ENCODE measurements around the gene GGCT. TPM values are rescaled to one million over a fixed set of nuclear protein-coding genes. Genes with fewer than 3 reads are reported as not detected.

Gene GGCT
- total RNA-seq, 4 donors from 2014 or later: 7.4 to 20.0 (median 12.8) TPM

DNA sequence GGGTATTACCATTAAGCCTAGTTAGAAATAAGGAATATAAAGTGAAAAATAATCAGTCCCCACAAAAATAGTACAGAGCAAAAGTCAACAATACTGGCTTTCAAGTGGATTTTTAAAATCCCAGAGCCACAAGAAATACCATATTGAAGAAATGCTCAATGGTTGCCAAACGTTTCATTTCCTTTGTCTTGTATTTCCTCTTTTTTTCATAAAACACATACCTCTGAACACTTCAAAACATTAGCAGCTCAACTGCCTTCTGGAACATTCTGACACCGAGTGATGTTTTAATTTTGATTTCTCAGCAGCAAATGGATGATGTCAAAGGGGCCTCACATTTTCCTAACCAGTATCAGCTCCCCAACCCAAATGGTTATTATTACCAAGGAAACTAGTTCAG is 36.6 kb downstream of the GGCT start:
- Histone ChIP-seq H3K4me3 (no peak overlapping the region), H3K9me3 (no peaks in the 10 kb centered on the region), H3K27ac (peak overlapping the region; percentile 65 to 76 (median 70)), H3K27me3 (no peaks in the 10 kb centered on the region), H3K4me1 (peaks cover 49 to 68% of the 10 kb centered on the region in 2 donors), H3K36me3 (no peaks in the 10 kb centered on the region)
- ATAC-seq (no peak), DNase-seq (no peak)
- in situ Hi-C loops (cut with MboI; ENCODE audit: low sequenced_read_pairs in 4 of 4) (no loop called here), intact Hi-C loops (cut with DNase I; ENCODE audit: low total_unique reads) (no loop called here)
- no peak for TF ChIP-seq CTCF (IDR thresholded peaks at IDR 0.05 in 4 of 5, conservative IDR thresholded peaks at IDR 0.05 in 1 of 5)
- TF ChIP-seq POLR2A (IDR thresholded peaks at IDR 0.05): no peak

- TF ChIP-seq POLR2A (IDR thresholded peaks at IDR 0.05) (no peak), CTCF (IDR thresholded peaks at IDR 0.05 in 4 of 5, conservative IDR thresholded peaks at IDR 0.05 in 1 of 5) (no peak)
- intact Hi-C loops (cut with DNase I; ENCODE audit: low total_unique reads): no loop called here
- H3K4me1 ChIP-seq: peaks cover 52 to 64% of the 10 kb centered on the region in 2 donors
- DNase-seq: no peak
- no peaks in the 10 kb centered on the region for H3K27me3 ChIP-seq
- in situ Hi-C loops (cut with MboI; ENCODE audit: low sequenced_read_pairs in 4 of 4): no loop called here
- no peaks in the 10 kb centered on the region for H3K9me3 ChIP-seq
- H3K36me3 ChIP-seq: no peaks in the 10 kb centered on the region
- ATAC-seq: no peak
- no peak overlapping the region for H3K27ac ChIP-seq
- H3K4me3 ChIP-seq: no peak overlapping the region
Observed at GRCh38 chr7:30467271-30467670, 37.4 kb downstream of the GGCT start.

DNA sequence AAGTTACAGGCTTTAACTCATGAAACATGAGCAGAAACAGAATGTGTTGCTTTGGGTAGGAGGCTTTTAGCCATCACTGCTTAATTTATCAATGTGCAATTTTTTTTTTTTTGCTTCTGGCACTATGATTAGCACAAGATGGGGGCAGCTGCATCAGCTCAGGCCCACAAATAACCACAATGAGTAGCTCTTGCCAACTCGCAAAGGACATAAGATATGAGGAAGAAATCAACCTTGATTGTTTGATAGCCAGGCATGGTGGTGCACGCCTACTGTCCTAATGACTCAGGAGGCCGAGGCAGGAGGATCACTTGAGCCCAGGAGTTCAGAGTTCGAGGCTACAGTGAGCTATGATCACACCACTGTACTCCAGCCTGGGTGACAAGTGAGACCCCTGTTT is 38.4 kb downstream of the GGCT start:
- ATAC-seq (no peak), DNase-seq (no peak)
- Histone ChIP-seq H3K27ac (no peak overlapping the region), H3K4me1 (peaks cover 42 to 56% of the 10 kb centered on the region in 2 donors), H3K4me3 (no peak overlapping the region), H3K36me3 (no peaks in the 10 kb centered on the region), H3K27me3 (no peaks in the 10 kb centered on the region), H3K9me3 (no peaks in the 10 kb centered on the region)
- TF ChIP-seq POLR2A (IDR thresholded peaks at IDR 0.05) (no peak), CTCF (IDR thresholded peaks at IDR 0.05 in 4 of 5, conservative IDR thresholded peaks at IDR 0.05 in 1 of 5) (no peak)
- in situ Hi-C loops (cut with MboI; ENCODE audit: low sequenced_read_pairs in 4 of 4): no loop called here
- intact Hi-C loops (cut with DNase I; ENCODE audit: low total_unique reads): no loop called here

DNA sequence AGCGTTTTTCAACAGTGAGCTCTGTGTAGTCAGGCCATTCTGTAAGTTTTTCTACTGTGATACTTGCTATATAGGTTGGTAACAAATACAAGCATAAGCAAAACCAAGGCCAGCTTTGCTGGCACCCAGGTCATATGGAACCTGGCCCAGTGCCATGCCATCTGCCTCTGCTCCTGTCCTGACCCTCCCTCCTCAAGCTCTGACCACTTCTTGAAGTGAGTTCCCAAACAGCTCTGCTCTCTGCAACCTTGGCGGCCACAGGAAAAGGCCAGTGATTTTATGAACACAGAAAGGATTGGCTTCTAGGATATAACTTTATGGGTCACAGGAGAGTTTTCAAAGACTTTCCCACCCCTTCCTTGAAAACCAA is 38.8 kb downstream of the GGCT start:
- in situ Hi-C loops (cut with MboI; ENCODE audit: low sequenced_read_pairs in 4 of 4): no loop called here
- H3K9me3 ChIP-seq: no peaks in the 10 kb centered on the region
- ATAC-seq: no peak
- H3K36me3 ChIP-seq: no peaks in the 10 kb centered on the region
- intact Hi-C loops (cut with DNase I; ENCODE audit: low total_unique reads): no loop called here
- H3K4me1 ChIP-seq: peaks cover 37 to 52% of the 10 kb centered on the region in 2 donors
- no peak overlapping the region for H3K4me3 ChIP-seq
- H3K27me3 ChIP-seq: no peaks in the 10 kb centered on the region
- no peak for DNase-seq
- H3K27ac ChIP-seq: no peak overlapping the region
- TF ChIP-seq CTCF (IDR thresholded peaks at IDR 0.05 in 4 of 5, conservative IDR thresholded peaks at IDR 0.05 in 1 of 5) (no peak), POLR2A (IDR thresholded peaks at IDR 0.05) (no peak)

All from gastrocnemius medialis (tissue), 4 donors.